Tibial nerve (tissue), 4 donors: Measurements from ENCODE around the gene CUX1. TPM values are rescaled to one million over a fixed set of nuclear protein-coding genes. Genes with fewer than 3 reads are reported as not detected.

Source experiments
- DNase-seq, 2 donors: peaks; one replicate each; pipeline ENCODE4 v3.0.0-alpha.2; 2019; ENCODE audit warnings: low spot score in 2 of 2
- H3K27ac ChIP-seq, 4 donors: fragments of 200-600 bp; sonication (generic) in 3 of 4; one replicate each; pipeline ENCODE4 v1.5.1; 2017 to 2019; ENCODE audit warnings: mild to moderate bottlenecking in 1 of 4
- H3K27me3 ChIP-seq, 2 donors: fragments of 200-600 bp; sonication (generic) in 1 of 2; one replicate each; pipeline versions ENCODE4 v1.5.1 to v1.6.0; 2017 to 2019
- H3K36me3 ChIP-seq, 3 donors: fragments of 200-600 bp; sonication (generic); one replicate each; pipeline ENCODE4 v1.5.1; 2018 to 2019
- H3K4me1 ChIP-seq, 4 donors: fragments of 200-600 bp; sonication (generic) in 3 of 4; one replicate each; pipeline ENCODE4 v1.5.1; 2017 to 2019
- H3K4me3 ChIP-seq, 4 donors: fragments of 200-600 bp; sonication (generic) in 3 of 4; one replicate each; pipeline ENCODE4 v1.5.1; 2017 to 2019; ENCODE audit warnings: mild to moderate bottlenecking in 1 of 4, moderate library complexity in 1 of 4
- H3K9me3 ChIP-seq, 4 donors: fragments of 200-600 bp; sonication (generic) in 3 of 4; one replicate each; pipeline ENCODE4 v1.5.1; 2017 to 2019
- CTCF ChIP-seq, 5 experiments: fragments of 200-600 bp in 3 of 5; fragments of 450-650 bp in 2 of 5; sonication (generic) in 3 of 5; IDR thresholded peaks; one replicate each; pipeline ENCODE4 v1.5.1; 2016 to 2019; ENCODE audit warnings: antibody characterized with exemption in 5 of 5, mild to moderate bottlenecking in 3 of 5, moderate library complexity in 2 of 5
- EP300 ChIP-seq, 2 donors: sonication (generic); formaldehyde crosslinking; IDR thresholded peaks; one replicate each; pipeline ENCODE4 v1.6.1; 2017; ENCODE audit warnings: antibody characterized with exemption in 2 of 2, mild to moderate bottlenecking in 1 of 2
- POLR2A ChIP-seq, 2 donors: fragments of 450-650 bp; IDR thresholded peaks; one replicate each; pipeline ENCODE4 v1.6.1; 2017; ENCODE audit warnings: antibody characterized with exemption in 2 of 2, mild to moderate bottlenecking in 2 of 2, moderate library complexity in 2 of 2
- WGBS, 2 donors: methylation state at CpG; one replicate each; pipeline ENCODE4 v1.1.5; 2018; 5-methylcytosine and 5-hydroxymethylcytosine counted together
- total RNA-seq, 4 donors: library from RNA; depleted of rRNA; stranded (reverse); fragments of >200 nt; gene quantifications; one replicate each; pipeline ENCODE4 v1.1.0, GENCODE V29; 2016

The CUX1 gene
- total RNA-seq, 4 donors from 2014 or later, result 74.5 to 104 (median 84.3) TPM

- DNase-seq, result no peak
- WGBS, 2 donors, result 1% methylated on average over 39 to 41 of the region's 69 CpGs
- H3K27ac ChIP-seq, result peak overlapping the region in 3 of 4 donors; percentile 44 to 86 (median 69)
Observed at GRCh38 chr7:102287111-102287980, 469.9 kb downstream of the CUX1 start.

GRCh38 chr7:102287981-102288278, 470.5 kb downstream of the CUX1 start:
- Histone ChIP-seq H3K27me3 (no peaks in the 10 kb centered on the region), H3K9me3 (no peaks in the 10 kb centered on the region), H3K4me1 (peaks cover 0 to 45% (median 23%) of the 10 kb centered on the region in 4 donors), H3K27ac (peak overlapping the region in 1 of 4 donors; percentile 86), H3K36me3 (no peaks in the 10 kb centered on the region), H3K4me3 (peak overlapping the region; percentile 54 to 94 (median 81))
- DNase-seq, result no peak
- TF ChIP-seq EP300 (IDR thresholded peaks at IDR 0.05) (no peak), POLR2A (IDR thresholded peaks at IDR 0.05) (no peak), CTCF (IDR thresholded peaks at IDR 0.05) (no peak)
- 11 to 33% methylated on average over 1 to 5 of the region's 5 CpGs for WGBS, 2 donors

More at GRCh38 chr7:102287111-102287980, 469.9 kb downstream of the CUX1 start:
- H3K36me3 ChIP-seq, result no peaks in the 10 kb centered on the region
- no peaks in the 10 kb centered on the region for H3K27me3 ChIP-seq
- peak overlapping the region; percentile 54 to 94 (median 81) for H3K4me3 ChIP-seq
- peaks cover 0 to 41% (median 23%) of the 10 kb centered on the region in 4 donors for H3K4me1 ChIP-seq
- no peaks in the 10 kb centered on the region for H3K9me3 ChIP-seq
- TF ChIP-seq CTCF (IDR thresholded peaks at IDR 0.05) (no peak), POLR2A (IDR thresholded peaks at IDR 0.05) (no peak), EP300 (IDR thresholded peaks at IDR 0.05) (no peak)

DNA sequence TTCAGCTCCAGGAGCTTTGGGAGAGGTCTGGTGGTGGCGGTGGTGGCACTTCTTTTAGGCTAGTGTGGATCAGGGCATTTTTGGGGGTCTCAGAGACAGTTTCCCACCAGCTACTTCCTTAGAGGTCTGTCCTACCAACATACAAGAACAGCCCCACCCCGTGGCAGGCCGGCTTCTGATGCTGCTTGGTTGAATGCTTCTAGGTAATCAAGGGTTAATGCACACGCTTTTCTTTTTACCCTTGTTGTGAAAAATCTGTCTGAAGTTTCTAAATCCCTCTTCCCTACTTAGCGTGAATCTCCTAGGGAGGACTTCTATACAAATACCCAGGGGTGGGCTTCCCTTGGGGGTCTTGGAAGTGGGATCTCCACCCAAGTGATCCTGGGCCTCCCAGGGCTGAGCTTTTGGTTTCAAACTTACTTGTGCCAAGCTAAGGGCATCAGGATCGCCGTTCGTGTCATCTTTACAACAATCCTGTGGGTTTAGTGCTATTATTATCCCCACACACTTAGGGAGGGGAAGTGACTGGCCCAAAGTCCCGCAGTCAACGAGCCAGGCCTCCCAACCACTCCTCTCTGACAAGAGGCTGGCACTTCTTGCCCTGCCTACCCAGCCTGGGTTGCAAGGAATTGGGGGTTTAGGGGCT, 471.0 kb downstream of the CUX1 start:
- Histone ChIP-seq H3K36me3 (no peaks in the 10 kb centered on the region), H3K27me3 (no peaks in the 10 kb centered on the region), H3K4me1 (peaks cover 0 to 46% (median 23%) of the 10 kb centered on the region in 4 donors), H3K9me3 (no peaks in the 10 kb centered on the region), H3K4me3 (peak overlapping the region in 3 of 4 donors; percentile 54 to 94 (median 76)), H3K27ac (no peak overlapping the region)
- no peak for DNase-seq
- WGBS, 2 donors, result 36 to 42% methylated on average over 10 of the region's 10 CpGs
- TF ChIP-seq POLR2A (IDR thresholded peaks at IDR 0.05) (no peak), CTCF (IDR thresholded peaks at IDR 0.05) (no peak), EP300 (IDR thresholded peaks at IDR 0.05) (no peak)

GRCh38 chr7:102289057-102289456, 471.6 kb downstream of the CUX1 start:
- no peaks in the 10 kb centered on the region for H3K9me3 ChIP-seq
- 83 to 85% methylated on average over 9 of the region's 9 CpGs for WGBS, 2 donors
- TF ChIP-seq EP300 (IDR thresholded peaks at IDR 0.05) (no peak), POLR2A (IDR thresholded peaks at IDR 0.05) (no peak), CTCF (IDR thresholded peaks at IDR 0.05) (no peak)
- H3K4me3 ChIP-seq, result no peak overlapping the region
- DNase-seq, result no peak
- H3K27ac ChIP-seq, result no peak overlapping the region
- H3K4me1 ChIP-seq, result peaks cover 0 to 46% (median 23%) of the 10 kb centered on the region in 4 donors
- H3K36me3 ChIP-seq, result no peaks in the 10 kb centered on the region
- H3K27me3 ChIP-seq, result no peaks in the 10 kb centered on the region
